HepG2 (cell line): ENCODE measurements around the gene TCFL5. TPM values are rescaled to one million over a fixed set of nuclear protein-coding genes. Genes with fewer than 3 reads are reported as not detected.
A peak's percentile ranks its signal among the peaks of the same experiment; 100 is the strongest.

Experiments used
- CBFB ChIP-seq: sonication (generic); formaldehyde crosslinking; IDR thresholded peaks from 2 replicates; pipeline ENCODE4 v1.4.0; 2020; ENCODE audit warnings: missing genetic modification reagents
- CEBPB ChIP-seq: IDR thresholded peaks from 2 replicates; pipeline ENCODE4 v1.6.1; 2011; ENCODE audit warnings: low read depth, low read length, improper control_type of control experiment, borderline replicate concordance
- HDAC1 ChIP-seq: sonication (generic); formaldehyde crosslinking; IDR thresholded peaks from 2 replicates; pipeline ENCODE4 v1.5.1; 2020; ENCODE audit warnings: mild to moderate bottlenecking, missing genetic modification reagents
- HMGXB3 ChIP-seq: sonication (generic); formaldehyde crosslinking; IDR thresholded peaks from 2 replicates; pipeline ENCODE4 v1.4.0; 2020; ENCODE audit warnings: missing genetic modification reagents, borderline replicate concordance
- KMT2A ChIP-seq: sonication (generic); formaldehyde crosslinking; IDR thresholded peaks from 2 replicates; pipeline ENCODE4 v1.4.0; 2020; ENCODE audit warnings: missing genetic modification reagents
- LCORL ChIP-seq, 2 experiments: fragments of 450-650 bp in 1 of 2; sonication (generic) in 1 of 2; formaldehyde crosslinking in 1 of 2; IDR thresholded peaks; 2 replicates each; pipeline versions ENCODE4 v1.5.0 to v1.6.1; 2017 to 2020; ENCODE audit warnings: antibody characterized with exemption in 1 of 2, missing genetic modification reagents in 1 of 2
- MEIS2 ChIP-seq: sonication (generic); formaldehyde crosslinking; IDR thresholded peaks from 2 replicates; pipeline ENCODE4 v1.9.0; 2021; ENCODE audit warnings: mild to moderate bottlenecking, missing genetic modification reagents
- NCOA2 ChIP-seq: sonication (generic); formaldehyde crosslinking; IDR thresholded peaks from 2 replicates; pipeline ENCODE4 v1.8.0; 2022; ENCODE audit warnings: inconsistent platforms
- NFE2L2 ChIP-seq: fragments of 150-350 bp; IDR thresholded peaks from 2 replicates; pipeline ENCODE4 v1.6.1; 2014; ENCODE audit warnings: low read length
- NR2C2 ChIP-seq: sonication (generic); formaldehyde crosslinking; IDR thresholded peaks from 2 replicates; pipeline ENCODE4 v1.4.0; 2020; ENCODE audit warnings: missing genetic modification reagents, mild to moderate bottlenecking, moderate library complexity, borderline replicate concordance
- SAFB2 ChIP-seq: sonication (generic); formaldehyde crosslinking; IDR thresholded peaks from 2 replicates; pipeline ENCODE4 v1.5.1; 2020; ENCODE audit warnings: missing genetic modification reagents, low read depth, mild to moderate bottlenecking, borderline replicate concordance
- SIN3B ChIP-seq: fragments of 150-350 bp; IDR thresholded peaks from 2 replicates; pipeline ENCODE4 v1.6.1; 2014; ENCODE audit warnings: low read length
- THAP9 ChIP-seq: sonication (generic); formaldehyde crosslinking; IDR thresholded peaks from 2 replicates; pipeline ENCODE4; 2020; ENCODE audit warnings: missing genetic modification reagents, mild to moderate bottlenecking, borderline replicate concordance
- ZKSCAN1 ChIP-seq: fragments of 150-350 bp; IDR thresholded peaks from 2 replicates; pipeline ENCODE4 v1.6.1; 2014; ENCODE audit warnings: low read length
- ZMAT3 ChIP-seq: sonication (generic); formaldehyde crosslinking; conservative IDR thresholded peaks from 2 replicates; pipeline ENCODE4 v1.7.0; 2021; ENCODE audit warnings: missing genetic modification reagents
- ZNF143 ChIP-seq: sonication (generic); formaldehyde crosslinking; IDR thresholded peaks from 2 replicates; pipeline ENCODE4 v1.4.0; 2020; ENCODE audit warnings: missing genetic modification reagents
- ZNF260 ChIP-seq: sonication (generic); formaldehyde crosslinking; IDR thresholded peaks from 2 replicates; pipeline ENCODE4 v1.4.0; 2020; ENCODE audit warnings: missing genetic modification reagents, low read depth, mild to moderate bottlenecking, borderline replicate concordance
- ZNF280D ChIP-seq: sonication (generic); formaldehyde crosslinking; IDR thresholded peaks from 2 replicates; pipeline ENCODE4 v1.5.1; 2020; ENCODE audit warnings: mild to moderate bottlenecking, missing genetic modification reagents
- ZNF776 ChIP-seq: sonication (generic); formaldehyde crosslinking; IDR thresholded peaks from 2 replicates; pipeline ENCODE4 v1.4.0; 2020; ENCODE audit warnings: mild to moderate bottlenecking, missing genetic modification reagents
- polyA plus RNA-seq, 8 experiments: library from polyadenylated mRNA; depleted of rRNA in 3 of 8; stranded (reverse) in 7 of 8; unstranded in 1 of 8; fragments of >200 nt; fragmentation: Illumina TruSeq in 4 of 8; extraction: Trizol in 4 of 8; gene quantifications; 2 replicates each; pipeline versions ENCODE4 v1.2.1 to v1.2.3, GENCODE V29; 2011 to 2016; ENCODE audit warnings: low read depth in 4 of 8, missing spikeins in 1 of 8, mixed read lengths in 1 of 8; ENCODE audit not compliant: insufficient read depth in 1 of 8
- total RNA-seq, 5 experiments: library from RNA; depleted of rRNA; stranded (reverse); fragments of >200 nt; fragmentation: Illumina TruSeq; extraction: Trizol; gene quantifications; 2 replicates each; pipeline ENCODE4 v1.2.3, GENCODE V29; 2016; ENCODE audit warnings: low read depth in 1 of 5

TCFL5 gene
- total and polyA plus RNA-seq, 2 of the 13 experiments (the other 11 are each of a cell fraction or from before 2014, with no cell fraction given) = 14.8 to 20.0 TPM

GRCh38 chr20:62791301-62792181 lies 70.1 kb downstream of the TCFL5 start (continued):
- TF ChIP-seq ZNF280D (CRISPR knock-in tag) (peak; percentile 89), NFE2L2 (no peak), ZNF143 (CRISPR knock-in tag) (no peak), CEBPB (no peak), KMT2A (CRISPR knock-in tag) (no peak; the same call in none of the 2 replicates), NR2C2 (CRISPR knock-in tag) (no peak), SIN3B (peak; percentile 62), THAP9 (CRISPR knock-in tag) (peak; percentile 66; the same call in 1 of the 2 replicates), ZKSCAN1 (no peak), ZMAT3 (0 out of 2 replicates have a peak, but pooled peaks have one; percentile 57), ZNF776 (CRISPR knock-in tag) (no peak), MEIS2 (peak; percentile 83), NCOA2 (CRISPR knock-in tag) (no peak; the same call in 1 of the 2 replicates), LCORL (IDR thresholded peaks at IDR 0.05) (no peak), LCORL (CRISPR knock-in tag; IDR thresholded peaks at IDR 0.05) (peak; percentile 80; the same call in 1 of the 2 replicates), HMGXB3 (peak; percentile 72; the same call in 1 of the 2 replicates), ZNF260 (CRISPR knock-in tag) (no peak), SAFB2 (CRISPR knock-in tag) (no peak), CBFB (CRISPR knock-in tag) (no peak), HDAC1 (CRISPR knock-in tag) (peak; percentile 72)
